Hepatocyte (in vitro differentiated cells): ENCODE results near the gene EYS.

Experiments used
- CTCF ChIP-seq: fragments of 200-600 bp; sonication (generic); IDR thresholded peaks from 2 replicates; pipeline ENCODE4 v1.5.1; 2016; ENCODE audit warnings: antibody characterized with exemption, mild to moderate bottlenecking; ENCODE audit not compliant: poor library complexity
- EZH2 ChIP-seq: fragments of 200-600 bp; sonication (generic); IDR thresholded peaks from 2 replicates; pipeline ENCODE4 v1.6.1; 2016; ENCODE audit warnings: antibody characterized with exemption, mild to moderate bottlenecking, borderline replicate concordance
- EZH2phosphoT487 ChIP-seq: fragments of 200-600 bp; sonication (generic); IDR thresholded peaks from one replicate; pipeline ENCODE4 v1.6.1; 2018; ENCODE audit warnings: antibody characterized with exemption, mild to moderate bottlenecking, low read depth, moderate library complexity; ENCODE audit not compliant: unreplicated experiment, severe bottlenecking

- TF ChIP-seq CTCF (no peak), EZH2 (no peak), EZH2phosphoT487 (no peak)
Observed at GRCh38 chr6:63839485-63839884, 1867.5 kb downstream of the EYS start.
